HepG2 (cell line): Measurements from ENCODE around the gene TBC1D3. TPM values are rescaled to one million over a fixed set of nuclear protein-coding genes. Genes with fewer than 3 reads are reported as not detected.
"Not testable (repeated sequence)": the region's sequence is repeated elsewhere in the genome, so short reads cannot be mapped to it uniquely, and the experiment has no call there.

ENCODE experiments used
- ATAC-seq: fragments of 200-7000 bp; cut with Tn5 transposase; 3 replicates; pipeline ENCODE4 v1.9.1; 2020; ENCODE audit warnings: mild to moderate bottlenecking, moderate library complexity
- BruUV-seq: library from RNA; stranded (reverse); fragments of 400-500 nt; replicated peaks from 2 replicates; lab custom pipeline; 2021; lab: Mats Ljungman, UMichigan
- CTCF ChIA-PET: fragments of 300-600 bp; formaldehyde crosslinking; extraction: SDS; loops from one replicate; lab custom pipeline; 2021; ENCODE audit warnings: low total read pairs, inconsistent platforms, low intra/inter-chr PET ratio; lab: Yijun Ruan, JAX
- POLR2A ChIA-PET: fragments of 350-600 bp; sonication (Branson Sonifier 250); formaldehyde crosslinking; loops from one replicate; lab custom pipeline; 2020; ENCODE audit warnings: antibody characterized with exemption, inconsistent platforms; lab: Yijun Ruan, JAX
- DNase-seq: peaks from one replicate; pipeline ENCODE4 v3.0.0-alpha.2; 2015; ENCODE audit warnings: low spot score
- FAIRE-seq: peaks from 3 replicates; lab custom pipeline; 2011; peaks lifted over from hg19 to GRCh38; lab: Jason Lieb, UNC
- H2AFZ ChIP-seq: one replicate; pipeline ENCODE4 v1.6.1; 2011; ENCODE audit warnings: low read length, inconsistent platforms
- H3K27ac ChIP-seq: fragments of 300-600 bp; 3 replicates; pipeline ENCODE4 v1.8.0; 2011; ENCODE audit warnings: mixed run types, mild to moderate bottlenecking, mixed read lengths, low read length, inconsistent platforms; ENCODE audit not compliant: insufficient read depth; ENCODE audit errors: extremely low read length
- H3K27me3 ChIP-seq, 2 experiments: fragments of 200-600 bp in 1 of 2; 2 replicates in 1 of 2; 3 replicates in 1 of 2; pipeline versions ENCODE4 v1.6.0 to v1.8.0; 2011; ENCODE audit warnings: low read length in 2 of 2, mild to moderate bottlenecking in 2 of 2, moderate library complexity in 2 of 2, inconsistent platforms in 1 of 2; ENCODE audit not compliant: insufficient read depth in 2 of 2, control insufficient read depth in 1 of 2
- H3K36me3 ChIP-seq, 2 experiments: fragments of 200-600 bp in 1 of 2; replicated peaks in 1 of 2; 2 replicates in 1 of 2; 3 replicates in 1 of 2; pipeline versions ENCODE4 v1.5.1 to v1.8.0; 2011; ENCODE audit warnings: low read length in 2 of 2, inconsistent platforms in 1 of 2; ENCODE audit not compliant: insufficient read depth in 2 of 2, control insufficient read depth in 1 of 2
- H3K4me1 ChIP-seq: 2 replicates; pipeline ENCODE4 v1.5.1; 2012; ENCODE audit warnings: low read length, inconsistent platforms; ENCODE audit not compliant: insufficient read depth
- H3K4me2 ChIP-seq: 2 replicates; pipeline ENCODE4 v1.6.0; 2011; ENCODE audit warnings: low read depth, low read length, inconsistent platforms
- H3K4me3 ChIP-seq, 3 experiments: fragments of 200-600 bp in 1 of 3; sonication (generic), shearing (Covaris generic) in 1 of 3; replicated peaks in 1 of 3; 2 replicates each; pipeline ENCODE4 v1.5.1; 2011 to 2016; ENCODE audit warnings: low read length in 3 of 3, inconsistent platforms in 2 of 3, low read depth in 2 of 3, mild to moderate bottlenecking in 2 of 3, control low read depth in 1 of 3, mixed read lengths in 1 of 3; ENCODE audit not compliant: insufficient read depth in 1 of 3
- H3K79me2 ChIP-seq: one replicate; pipeline ENCODE4 v1.6.1; 2011; ENCODE audit warnings: low read length, inconsistent platforms; ENCODE audit not compliant: insufficient read depth
- H3K9ac ChIP-seq: 2 replicates; pipeline ENCODE4 v1.6.0; 2011; ENCODE audit warnings: mild to moderate bottlenecking, low read depth, low read length, inconsistent platforms; ENCODE audit not compliant: insufficient read depth
- H3K9me3 ChIP-seq: 2 replicates; pipeline ENCODE4 v1.5.1; 2012; ENCODE audit warnings: mild to moderate bottlenecking, low read length
- H4K20me1 ChIP-seq: 2 replicates; pipeline ENCODE4 v1.6.0; 2011; ENCODE audit warnings: inconsistent platforms, mild to moderate bottlenecking, low read length, moderate library complexity; ENCODE audit not compliant: insufficient read depth
- WGBS: methylation state at CpG from one replicate; pipeline ENCODE4 v1.1.6; 2017; ENCODE audit warnings: low lambda C conversion rate; 5-methylcytosine and 5-hydroxymethylcytosine counted together
- in situ Hi-C: cut with HindIII; loops from 2 replicates; pipeline ENCODE4 v1.10.0; 2017; ENCODE audit warnings: low pct_unique_long_range_greater_than_20kb; ENCODE audit not compliant: extremely low pct_ligation_motif_present
- intact Hi-C: fragments of 100-400 bp; cut with micrococcal nuclease; formaldehyde crosslinking; loops from one replicate; pipeline ENCODE4 v1.10.0; 2022; ENCODE audit not compliant: unreplicated experiment
- polyA plus RNA-seq, 8 experiments: library from polyadenylated mRNA; depleted of rRNA in 3 of 8; stranded (reverse) in 7 of 8; unstranded in 1 of 8; fragments of >200 nt; fragmentation: Illumina TruSeq in 4 of 8; extraction: Trizol in 4 of 8; gene quantifications; 2 replicates each; pipeline versions ENCODE4 v1.2.1 to v1.2.3, GENCODE V29; 2011 to 2016; ENCODE audit warnings: low read depth in 4 of 8, missing spikeins in 1 of 8, mixed read lengths in 1 of 8; ENCODE audit not compliant: insufficient read depth in 1 of 8
- small RNA-seq, 3 experiments: library from RNA; depleted of rRNA; stranded (forward); fragments of <200 nt; gene quantifications; one replicate each; pipeline ENCODE3, GENCODE V24; 2012; ENCODE audit warnings: low read depth in 2 of 3, low replicate concordance in 1 of 3; ENCODE audit not compliant: insufficient read length in 3 of 3, insufficient read depth in 2 of 3
- total RNA-seq, 5 experiments: library from RNA; depleted of rRNA; stranded (reverse); fragments of >200 nt; fragmentation: Illumina TruSeq; extraction: Trizol; gene quantifications; 2 replicates each; pipeline ENCODE4 v1.2.3, GENCODE V29; 2016; ENCODE audit warnings: low read depth in 1 of 5

TBC1D3 gene
- total and polyA plus RNA-seq, 2 of the 13 experiments (the other 11 are each of a cell fraction or from before 2014, with no cell fraction given): not detected

DNA sequence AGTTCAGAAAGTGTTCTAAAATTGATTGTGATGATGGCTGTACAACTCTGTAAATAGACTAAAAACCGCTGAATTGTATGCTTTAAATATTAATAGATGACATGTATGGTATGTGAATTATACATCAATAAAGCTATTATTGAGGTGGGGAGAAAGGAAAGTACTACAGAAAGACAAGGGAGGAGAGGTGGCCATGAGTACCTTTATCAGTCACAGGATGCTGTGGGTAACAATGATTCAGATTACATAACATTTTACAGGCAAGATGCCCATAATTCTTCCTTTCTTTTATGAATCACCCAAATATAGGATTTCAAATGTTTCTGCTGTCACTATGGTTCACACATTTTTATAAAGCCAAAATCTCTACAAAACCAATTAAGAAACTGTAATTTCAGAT is 28.5 kb upstream of the TBC1D3 start:
- in situ Hi-C loops, DNase-seq, H4K20me1 ChIP-seq, POLR2A ChIA-PET, FAIRE-seq, H3K9ac ChIP-seq, intact Hi-C loops, H3K79me2 ChIP-seq, H3K27me3 ChIP-seq, H3K4me2 ChIP-seq, H3K27ac ChIP-seq, BruUV-seq, ATAC-seq, H3K9me3 ChIP-seq, CTCF ChIA-PET, H3K4me3 ChIP-seq, H2AFZ ChIP-seq, H3K36me3 ChIP-seq, H3K4me1 ChIP-seq: not testable (repeated sequence)
- WGBS: no CpG with 5 or more reads among the region's 1 CpG

DNA sequence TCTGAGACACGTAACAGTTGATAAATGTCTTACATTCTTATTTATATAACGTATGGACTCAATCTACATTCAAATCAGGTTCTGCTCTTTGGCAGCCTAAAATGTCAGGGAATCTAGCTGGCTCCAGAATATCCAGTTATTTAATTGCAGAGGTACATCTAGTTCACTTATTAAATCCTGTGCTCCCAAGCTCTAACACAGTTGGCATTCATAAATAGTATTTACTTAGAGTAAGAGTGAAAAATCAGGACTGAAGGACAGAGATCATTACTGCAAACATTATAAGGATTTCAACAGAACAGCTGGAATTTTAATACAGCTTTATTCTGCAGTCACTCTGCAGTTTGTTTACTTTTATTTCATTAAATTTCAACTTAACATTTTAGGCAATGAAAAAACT is 7.9 kb upstream of the TBC1D3 start:
- H3K36me3 ChIP-seq, DNase-seq, H3K27ac ChIP-seq, BruUV-seq, FAIRE-seq, H3K9me3 ChIP-seq, CTCF ChIA-PET, H4K20me1 ChIP-seq, in situ Hi-C loops, H3K27me3 ChIP-seq, H3K9ac ChIP-seq, ATAC-seq, H3K4me2 ChIP-seq, intact Hi-C loops, H2AFZ ChIP-seq, H3K4me3 ChIP-seq, H3K79me2 ChIP-seq, POLR2A ChIA-PET, H3K4me1 ChIP-seq: not testable (repeated sequence)
- WGBS: no CpG with 5 or more reads among the region's 2 CpGs

DNA sequence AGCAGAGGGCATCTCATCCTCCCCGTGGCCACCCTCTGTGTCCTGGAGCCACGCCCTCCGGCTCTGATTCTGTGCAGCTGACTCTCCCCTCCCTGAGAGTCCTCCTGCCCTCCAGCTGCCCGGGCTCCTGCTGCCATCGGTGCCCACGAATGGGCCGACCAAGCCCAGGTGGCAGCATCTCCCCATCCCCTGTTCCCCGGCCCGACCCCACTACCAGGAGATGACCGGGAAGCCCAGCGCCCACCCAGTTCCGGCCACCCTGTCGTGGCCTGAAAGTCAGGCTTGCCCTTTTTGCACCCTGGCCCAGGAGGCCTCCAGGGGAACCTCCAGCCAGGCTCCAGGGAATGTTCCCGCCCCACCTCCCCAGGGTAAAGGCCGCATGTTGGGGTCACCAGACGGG is 57.5 kb downstream of the TBC1D3 start:
- H3K79me2 ChIP-seq, H3K27me3 ChIP-seq, in situ Hi-C loops, POLR2A ChIA-PET, H3K4me2 ChIP-seq, CTCF ChIA-PET, DNase-seq, H3K36me3 ChIP-seq, FAIRE-seq, H3K4me1 ChIP-seq, H2AFZ ChIP-seq, BruUV-seq, intact Hi-C loops, H3K4me3 ChIP-seq, H3K27ac ChIP-seq, ATAC-seq, H3K9ac ChIP-seq, H3K9me3 ChIP-seq, H4K20me1 ChIP-seq: not testable (repeated sequence)
- no CpG with 5 or more reads among the region's 16 CpGs for WGBS

Small RNA genes lying within 50 kb of the gene (small RNA-seq; reads per million reads assigned to genes)
- gene RF00019 (0 reads per million in 3 experiments), gene RNA5SP526 (0 reads per million in 3 experiments)

Other genes with a start within 250 kb of the TBC1D3 start
- gene TBC1D3L, start 203.5 kb downstream of the TBC1D3 start, total RNA-seq (2016; rRNA removed; fragmentation: Illumina TruSeq; extraction: Trizol): 0.56 and 2.6 TPM in 2 replicates
- gene TBC1D3L, start 203.5 kb downstream of the TBC1D3 start, polyA plus RNA-seq (2011; rRNA removed): 8.4 and 8.7 TPM in 2 replicates
- gene TBC1D3D, start 188.6 kb downstream of the TBC1D3 start, total RNA-seq (2016; rRNA removed; fragmentation: Illumina TruSeq; extraction: Trizol): 0.18 TPM in 1 of 2 replicates, not detected in the other
- gene TBC1D3D, start 188.6 kb downstream of the TBC1D3 start, polyA plus RNA-seq (2011; rRNA removed): 1.3 and 3.2 TPM in 2 replicates
- 0.33 TPM in 1 of 2 replicates, not detected in the other for gene TBC1D3C, start 123.9 kb downstream of the TBC1D3 start, total RNA-seq (2016; rRNA removed; fragmentation: Illumina TruSeq; extraction: Trizol)
- 3.0 and 3.8 TPM in 2 replicates for gene TBC1D3C, start 123.9 kb downstream of the TBC1D3 start, polyA plus RNA-seq (2011; rRNA removed)
- gene TBC1D3E, start 64.6 kb downstream of the TBC1D3 start, total RNA-seq (2016; rRNA removed; fragmentation: Illumina TruSeq; extraction: Trizol): not detected in 2 replicates
- gene TBC1D3E, start 64.6 kb downstream of the TBC1D3 start, polyA plus RNA-seq (2011; rRNA removed): not detected in 2 replicates
- gene MRPL45, start 104.6 kb upstream of the TBC1D3 start, total RNA-seq (2016; rRNA removed; fragmentation: Illumina TruSeq; extraction: Trizol): 89.5 and 130 TPM in 2 replicates
- 124 and 157 TPM in 2 replicates for gene MRPL45, start 104.6 kb upstream of the TBC1D3 start, polyA plus RNA-seq (2011; rRNA removed)
- 0.07 TPM in 1 of 2 replicates, not detected in the other for gene GPR179, start 151.4 kb upstream of the TBC1D3 start, total RNA-seq (2016; rRNA removed; fragmentation: Illumina TruSeq; extraction: Trizol)
- 0.03 and 0.08 TPM in 2 replicates for gene GPR179, start 151.4 kb upstream of the TBC1D3 start, polyA plus RNA-seq (2011; rRNA removed)
- 24.0 and 24.2 TPM in 2 replicates for gene SOCS7, start 159.3 kb upstream of the TBC1D3 start, total RNA-seq (2016; rRNA removed; fragmentation: Illumina TruSeq; extraction: Trizol)
- gene SOCS7, start 159.3 kb upstream of the TBC1D3 start, polyA plus RNA-seq (2011; rRNA removed): 17.8 and 19.2 TPM in 2 replicates
- not detected in 2 replicates for gene ARHGAP23, start 235.9 kb upstream of the TBC1D3 start, total RNA-seq (2016; rRNA removed; fragmentation: Illumina TruSeq; extraction: Trizol)
- 0.03 TPM in 2 replicates for gene ARHGAP23, start 235.9 kb upstream of the TBC1D3 start, polyA plus RNA-seq (2011; rRNA removed)